ENCODE results near the gene EIF4E2.

- TF ChIP-seq CTCF (IDR thresholded peaks at IDR 0.05) (no peak), POLR2A (IDR thresholded peaks at IDR 0.05) (no peak)
Measured at GRCh38 chr2:232543491-232543890, 7.0 kb upstream of the EIF4E2 start.
